ENCODE data around the gene GHRHR.

DNA sequence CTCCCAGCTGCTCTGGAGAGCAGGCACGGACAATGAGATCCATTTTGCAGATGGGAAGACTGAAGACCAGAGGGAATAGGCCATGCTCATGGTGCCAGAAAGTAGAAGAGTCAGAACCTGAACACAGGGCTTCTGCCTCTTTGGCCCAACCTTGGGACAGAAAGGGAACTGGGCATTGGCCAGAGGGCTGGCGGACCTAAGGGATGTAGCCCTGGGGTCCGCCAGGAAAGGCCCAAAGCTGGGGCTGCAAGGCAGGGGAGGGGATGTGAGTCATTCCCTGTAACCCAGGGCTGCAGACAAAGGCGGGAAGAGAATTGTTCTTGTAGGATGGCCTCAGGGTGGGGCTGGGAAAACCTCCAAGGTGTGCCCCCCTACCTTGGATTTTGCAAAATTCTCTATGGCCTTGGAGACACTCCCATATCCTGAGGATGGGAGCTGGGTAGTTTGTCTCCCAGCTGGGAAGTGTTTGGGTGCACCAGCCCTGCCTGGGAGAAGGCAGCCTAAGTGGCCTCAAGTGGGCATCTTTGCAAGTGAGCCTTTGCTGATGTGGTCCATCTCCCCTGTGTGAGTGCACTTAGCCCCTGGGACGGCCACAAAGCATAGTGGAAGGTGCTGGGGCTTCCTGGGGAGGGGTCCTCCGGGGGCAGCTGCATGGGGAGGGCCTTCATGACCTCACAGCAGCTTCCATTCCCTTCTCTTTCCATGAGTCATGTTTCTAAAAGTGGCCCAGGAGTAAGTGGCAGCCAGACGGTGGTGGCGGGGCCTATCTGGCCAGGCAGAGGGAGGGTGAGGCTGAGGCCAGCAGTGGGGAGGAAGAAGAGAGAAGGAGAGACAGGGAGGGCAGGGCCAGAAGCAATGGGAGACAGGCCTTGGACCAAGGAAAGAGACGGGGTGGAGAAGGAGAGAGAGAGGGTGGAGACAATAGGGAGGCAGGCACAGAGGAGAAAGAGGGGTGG, 42.9 kb upstream of the GHRHR start:
- TF ChIP-seq, protein P1, sequence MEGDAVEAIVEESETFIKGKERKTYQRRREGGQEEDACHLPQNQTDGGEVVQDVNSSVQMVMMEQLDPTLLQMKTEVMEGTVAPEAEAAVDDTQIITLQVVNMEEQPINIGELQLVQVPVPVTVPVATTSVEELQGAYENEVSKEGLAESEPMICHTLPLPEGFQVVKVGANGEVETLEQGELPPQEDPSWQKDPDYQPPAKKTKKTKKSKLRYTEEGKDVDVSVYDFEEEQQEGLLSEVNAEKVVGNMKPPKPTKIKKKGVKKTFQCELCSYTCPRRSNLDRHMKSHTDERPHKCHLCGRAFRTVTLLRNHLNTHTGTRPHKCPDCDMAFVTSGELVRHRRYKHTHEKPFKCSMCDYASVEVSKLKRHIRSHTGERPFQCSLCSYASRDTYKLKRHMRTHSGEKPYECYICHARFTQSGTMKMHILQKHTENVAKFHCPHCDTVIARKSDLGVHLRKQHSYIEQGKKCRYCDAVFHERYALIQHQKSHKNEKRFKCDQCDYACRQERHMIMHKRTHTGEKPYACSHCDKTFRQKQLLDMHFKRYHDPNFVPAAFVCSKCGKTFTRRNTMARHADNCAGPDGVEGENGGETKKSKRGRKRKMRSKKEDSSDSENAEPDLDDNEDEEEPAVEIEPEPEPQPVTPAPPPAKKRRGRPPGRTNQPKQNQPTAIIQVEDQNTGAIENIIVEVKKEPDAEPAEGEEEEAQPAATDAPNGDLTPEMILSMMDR (IDR thresholded peaks at IDR 0.05; ENCODE audit: low read depth, low read length, poor library complexity, severe bottlenecking) = no peak
- no peak for TF ChIP-seq EZH2phosphoT487 (IDR thresholded peaks at IDR 0.05; ENCODE audit: borderline replicate concordance, low read length)
